ENCODE measurements around the gene SLC51B.
"Not testable (repeated sequence)": the region's sequence is repeated elsewhere in the genome, so short reads cannot be mapped to it uniquely, and the experiment has no call there.

Gene SLC51B

DNA sequence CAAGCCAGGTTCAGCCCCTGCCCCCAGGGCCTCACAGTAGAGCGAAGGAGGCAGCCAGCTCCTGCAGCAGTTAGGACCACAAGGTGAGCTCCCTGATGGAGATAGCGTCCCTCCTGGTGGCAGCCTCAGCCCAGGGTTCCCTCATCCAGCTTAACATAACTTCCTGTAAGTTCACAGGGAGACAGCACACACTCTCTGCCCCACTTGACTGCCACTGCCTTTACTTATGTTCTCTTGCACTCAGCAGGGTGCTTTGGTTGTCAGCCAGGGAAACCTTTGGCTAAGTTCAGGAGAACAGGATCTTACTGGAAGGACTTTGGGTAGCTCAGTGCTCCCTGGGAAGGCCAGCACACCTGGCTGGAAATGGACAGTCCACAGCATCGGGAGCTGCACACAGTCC is 42.2 kb downstream of the SLC51B start:
- no peak overlapping the region for H3K4me3 ChIP-seq (ENCODE audit: control insufficient read depth, low read depth, low read length)
- TF ChIP-seq, protein P1, sequence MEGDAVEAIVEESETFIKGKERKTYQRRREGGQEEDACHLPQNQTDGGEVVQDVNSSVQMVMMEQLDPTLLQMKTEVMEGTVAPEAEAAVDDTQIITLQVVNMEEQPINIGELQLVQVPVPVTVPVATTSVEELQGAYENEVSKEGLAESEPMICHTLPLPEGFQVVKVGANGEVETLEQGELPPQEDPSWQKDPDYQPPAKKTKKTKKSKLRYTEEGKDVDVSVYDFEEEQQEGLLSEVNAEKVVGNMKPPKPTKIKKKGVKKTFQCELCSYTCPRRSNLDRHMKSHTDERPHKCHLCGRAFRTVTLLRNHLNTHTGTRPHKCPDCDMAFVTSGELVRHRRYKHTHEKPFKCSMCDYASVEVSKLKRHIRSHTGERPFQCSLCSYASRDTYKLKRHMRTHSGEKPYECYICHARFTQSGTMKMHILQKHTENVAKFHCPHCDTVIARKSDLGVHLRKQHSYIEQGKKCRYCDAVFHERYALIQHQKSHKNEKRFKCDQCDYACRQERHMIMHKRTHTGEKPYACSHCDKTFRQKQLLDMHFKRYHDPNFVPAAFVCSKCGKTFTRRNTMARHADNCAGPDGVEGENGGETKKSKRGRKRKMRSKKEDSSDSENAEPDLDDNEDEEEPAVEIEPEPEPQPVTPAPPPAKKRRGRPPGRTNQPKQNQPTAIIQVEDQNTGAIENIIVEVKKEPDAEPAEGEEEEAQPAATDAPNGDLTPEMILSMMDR (IDR thresholded peaks at IDR 0.05; ENCODE audit: control insufficient read depth, insufficient read depth, low read depth, low read length, missing control alignments): no peak
- no peak for DNase-seq (ENCODE audit: low read depth)

DNA sequence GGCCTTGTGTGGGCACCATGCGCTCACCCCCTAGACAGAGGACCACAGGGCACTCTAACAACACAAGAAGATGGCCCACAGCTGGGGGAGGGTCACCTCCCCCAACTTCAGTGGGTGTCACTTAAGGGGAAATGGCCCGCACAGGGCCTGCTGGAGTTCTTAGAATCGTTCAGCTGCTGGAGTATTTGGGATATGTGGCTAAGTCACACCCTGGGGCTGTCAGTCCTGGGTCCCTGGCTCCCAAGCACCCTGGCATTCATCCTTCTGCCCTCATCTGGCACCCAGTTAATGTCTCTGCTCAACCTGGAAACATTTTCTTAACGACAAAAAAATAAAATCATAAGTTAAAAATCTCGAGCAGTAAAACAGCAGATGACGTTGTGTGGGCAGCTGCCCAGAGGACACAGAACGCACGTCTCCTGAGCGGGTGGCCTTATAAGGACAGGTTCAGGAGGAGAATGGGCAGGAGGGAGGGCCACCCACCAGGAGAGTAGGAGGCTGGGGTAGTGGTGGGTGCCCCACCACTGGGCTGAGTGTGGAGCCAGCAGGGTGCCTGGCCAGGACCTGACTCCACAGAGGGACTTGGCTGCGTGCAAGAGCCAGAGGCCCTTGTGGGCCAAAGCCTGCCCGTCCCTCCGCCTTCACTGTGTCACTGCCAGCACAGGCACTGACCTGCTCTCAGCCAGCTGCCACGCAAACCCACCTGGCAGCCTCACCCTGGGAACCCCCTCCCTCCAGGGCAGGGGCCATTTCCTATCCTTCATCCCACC is 42.9 kb downstream of the SLC51B start:
- no peak for DNase-seq (ENCODE audit: low read depth)

DNA sequence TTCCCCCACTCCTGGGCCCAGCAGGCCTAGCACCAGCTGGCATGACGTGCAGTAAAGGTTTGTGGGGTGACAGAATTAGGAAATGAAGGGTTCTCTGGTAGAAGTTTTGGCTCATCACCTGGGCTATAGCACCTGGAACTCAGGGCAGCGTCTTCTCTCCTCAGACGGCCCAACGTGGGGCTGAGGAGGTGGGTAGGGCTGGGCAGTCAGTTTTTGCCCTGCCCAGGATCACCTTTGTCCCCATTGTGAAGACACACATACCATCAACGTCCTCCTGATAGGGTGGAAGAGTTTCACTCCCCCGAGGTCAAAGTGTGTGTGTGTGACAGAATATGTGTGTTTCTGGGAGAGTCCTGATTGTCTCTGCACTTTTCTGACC is 43.4 kb downstream of the SLC51B start:
- no peak overlapping the region for H3K4me3 ChIP-seq (ENCODE audit: control insufficient read depth, low read depth, low read length)
- no peak for DNase-seq (ENCODE audit: low read depth)
- TF ChIP-seq, protein P1 (IDR thresholded peaks at IDR 0.05; ENCODE audit: control insufficient read depth, insufficient read depth, low read depth, low read length, missing control alignments): no peak

More for the DNA sequence above, 42.9 kb downstream of the SLC51B start:
- no peak overlapping the region for H3K4me3 ChIP-seq (ENCODE audit: control insufficient read depth, low read depth, low read length)
- TF ChIP-seq, protein P1 (IDR thresholded peaks at IDR 0.05; ENCODE audit: control insufficient read depth, insufficient read depth, low read depth, low read length, missing control alignments): no peak

DNA sequence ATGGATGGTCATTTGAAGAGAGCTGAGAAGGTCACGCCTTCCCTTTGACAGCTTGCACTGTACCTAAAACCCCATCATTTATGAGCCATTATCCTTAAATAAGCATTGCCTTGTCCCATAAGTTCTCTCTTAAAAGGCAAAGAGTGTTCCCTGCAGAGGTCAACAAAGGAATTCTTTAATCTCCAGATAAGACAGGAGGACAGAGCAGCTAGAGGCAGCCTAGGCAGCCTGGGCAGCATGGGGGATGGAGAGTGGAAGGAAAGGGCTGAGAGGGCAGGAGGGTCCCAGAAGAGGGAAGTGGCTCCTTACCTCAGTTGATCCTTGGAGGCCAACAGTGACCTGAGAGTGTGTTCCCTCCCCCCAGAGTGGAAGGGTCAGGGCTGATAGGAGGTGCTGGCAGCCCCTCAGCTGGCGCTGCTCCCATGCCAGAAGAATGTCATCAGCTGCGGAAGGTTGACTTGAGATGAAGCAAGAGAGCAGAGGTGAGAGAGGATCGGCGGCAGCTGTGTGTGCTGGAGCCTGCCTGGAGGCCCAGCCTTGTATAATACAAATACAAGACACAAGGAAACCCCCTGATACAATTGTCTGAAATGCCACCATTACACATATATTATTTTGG is 44.1 kb downstream of the SLC51B start:
- no peak overlapping the region for H3K4me3 ChIP-seq (ENCODE audit: control insufficient read depth, low read depth, low read length)
- TF ChIP-seq, protein P1 (IDR thresholded peaks at IDR 0.05; ENCODE audit: control insufficient read depth, insufficient read depth, low read depth, low read length, missing control alignments): no peak
- DNase-seq (ENCODE audit: low read depth): no peak

DNA sequence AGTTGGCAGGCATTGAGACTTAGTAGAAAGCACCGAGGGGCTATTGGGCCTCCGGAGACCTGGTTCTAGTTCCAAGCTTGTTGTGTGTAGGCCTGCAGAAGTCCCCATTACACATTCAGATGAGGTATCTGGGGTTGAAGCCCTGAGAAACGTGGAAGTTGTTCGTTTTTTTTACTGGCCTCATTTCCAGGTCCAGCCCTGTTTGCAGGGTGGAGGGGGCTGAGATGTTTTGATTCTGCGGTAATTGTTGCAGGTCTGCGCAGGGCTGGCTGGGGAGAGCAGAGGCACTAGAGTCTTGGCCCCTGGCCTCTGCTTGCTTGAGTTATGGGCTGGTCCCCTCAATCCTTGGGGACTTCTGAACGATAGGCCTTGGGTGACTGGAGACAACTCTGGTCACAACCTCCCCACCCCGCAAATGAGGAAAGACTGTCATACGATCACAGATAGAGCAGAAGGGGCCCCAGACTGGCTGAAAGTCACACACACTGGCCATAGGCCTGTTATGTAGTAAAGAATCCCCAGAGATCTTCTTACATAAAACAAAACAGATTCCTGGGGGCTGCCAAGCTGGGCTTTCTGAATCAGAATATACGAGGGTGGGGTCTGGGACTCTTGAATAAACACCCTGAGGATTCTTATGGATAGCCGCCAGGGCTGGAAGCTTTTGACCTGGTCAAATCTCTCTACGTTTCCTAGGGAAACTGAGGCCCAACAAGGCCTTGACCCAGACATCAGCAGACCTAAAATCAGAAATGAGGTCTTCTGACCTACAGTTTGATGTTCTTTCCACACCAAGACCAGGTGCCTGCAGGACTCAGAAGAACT is 47.0 kb downstream of the SLC51B start:
- TF ChIP-seq, protein P1 (IDR thresholded peaks at IDR 0.05; ENCODE audit: control insufficient read depth, insufficient read depth, low read depth, low read length, missing control alignments): no peak
- no peak for DNase-seq (ENCODE audit: low read depth)
- H3K4me3 ChIP-seq (ENCODE audit: control insufficient read depth, low read depth, low read length): no peak overlapping the region

DNA sequence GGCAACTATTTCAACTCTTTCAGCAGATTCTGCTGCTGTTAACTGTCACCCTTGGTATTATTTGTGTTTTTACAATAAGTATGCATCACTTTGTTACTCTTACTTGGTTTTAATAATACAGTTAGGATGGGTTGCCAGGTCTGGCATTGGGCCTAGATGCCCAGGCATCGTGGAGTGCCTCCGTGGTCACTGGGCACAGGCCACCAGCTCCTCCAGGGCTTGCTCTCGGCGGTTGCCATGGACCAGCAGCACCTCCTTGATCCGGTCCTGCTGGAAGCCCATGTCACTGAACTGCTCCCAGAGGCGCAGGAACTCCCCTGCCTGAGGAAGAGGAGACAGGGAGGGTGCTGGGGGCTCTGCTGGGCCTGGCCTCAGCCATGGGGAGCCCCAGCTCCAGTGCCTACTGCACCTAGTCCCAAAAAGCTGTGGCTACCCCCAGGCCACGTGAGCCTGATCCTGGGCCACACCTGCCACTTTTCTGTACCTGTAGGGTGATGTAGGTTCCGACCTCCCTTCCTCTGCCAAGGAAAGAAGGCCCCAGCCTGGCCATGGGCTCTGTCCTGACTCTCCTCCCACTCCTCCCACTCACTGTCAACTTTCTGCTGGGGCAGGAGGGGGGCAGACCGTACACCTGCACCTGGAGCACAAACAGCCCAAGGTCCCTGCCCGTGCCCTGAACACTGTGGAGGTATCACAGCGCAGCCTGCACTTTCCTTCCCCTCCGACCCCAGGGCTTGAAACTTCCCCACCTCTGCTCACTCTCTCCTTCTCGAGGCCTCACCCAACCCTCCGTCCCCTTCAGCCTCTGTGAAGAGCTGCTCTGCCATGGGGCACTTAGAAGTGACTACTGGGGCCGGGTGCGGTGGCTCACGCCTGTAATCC is 48.0 kb downstream of the SLC51B start:
- H3K4me3 ChIP-seq (ENCODE audit: control insufficient read depth, low read depth, low read length): no peak overlapping the region
- TF ChIP-seq, protein P1 (IDR thresholded peaks at IDR 0.05; ENCODE audit: control insufficient read depth, insufficient read depth, low read depth, low read length, missing control alignments): no peak
- DNase-seq (ENCODE audit: low read depth): no peak

DNA sequence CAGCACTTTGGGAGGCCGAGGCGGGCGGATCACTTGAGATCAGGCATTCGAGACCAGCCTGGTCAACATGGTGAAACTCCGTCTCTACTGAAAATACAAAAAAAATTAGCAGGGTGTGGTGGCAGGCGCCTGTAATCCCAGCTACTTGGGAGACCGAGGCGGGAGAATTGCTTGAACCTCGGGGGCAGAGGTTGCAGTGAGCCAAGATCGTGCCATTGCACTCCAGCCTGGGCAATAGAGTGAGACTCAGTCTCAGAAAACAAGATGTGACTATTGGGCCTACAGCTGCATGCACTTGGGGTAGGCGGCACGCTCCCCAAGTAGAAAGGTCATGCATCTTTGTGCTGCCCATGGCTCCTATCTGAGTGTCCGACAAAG is 48.6 kb downstream of the SLC51B start:
- not testable (repeated sequence) for H3K4me3 ChIP-seq (ENCODE audit: control insufficient read depth, low read depth, low read length); DNase-seq (ENCODE audit: low read depth)
